H1 (cell line): Measurements from ENCODE around the gene PCDHB10. TPM values are rescaled to one million over a fixed set of nuclear protein-coding genes. Genes with fewer than 3 reads are reported as not detected.

ENCODE experiments used
- CTCF ChIA-PET: fragments of 300-600 bp; sonication (Branson Sonifier 250); formaldehyde crosslinking; loops from one replicate; lab custom pipeline; 2021; ENCODE audit not compliant: partially characterized antibody; lab: Charles Lee
- POLR2A ChIA-PET: fragments of 300-600 bp; sonication (Branson Sonifier 250); formaldehyde crosslinking; loops from one replicate; lab custom pipeline; 2021; ENCODE audit warnings: inconsistent platforms; ENCODE audit not compliant: partially characterized antibody; lab: Charles Lee
- DNase-seq, 2 experiments: peaks; one replicate each; pipeline versions ENCODE4 v3.0.0 to v3.0.0-alpha.2; 2010 to 2022; ENCODE audit warnings: low spot score in 2 of 2, low read depth in 1 of 2, mixed read lengths in 1 of 2
- FAIRE-seq: peaks from 2 replicates; lab custom pipeline; 2011; peaks lifted over from hg19 to GRCh38; lab: Jason Lieb, UNC
- H2AFZ ChIP-seq: 2 replicates; pipeline ENCODE4 v1.8.1; 2012; ENCODE audit warnings: low read length, inconsistent platforms
- H2AK5ac ChIP-seq: 2 replicates; pipeline ENCODE4 v1.6.1; 2013; ENCODE audit warnings: low read depth, low read length
- H2BK120ac ChIP-seq: replicated peaks from 2 replicates; pipeline ENCODE3; 2013; ENCODE audit warnings: low read depth, low read length, inconsistent platforms
- H2BK12ac ChIP-seq: 2 replicates; pipeline ENCODE4 v1.6.1; 2013; ENCODE audit warnings: low read depth, low read length
- H2BK15ac ChIP-seq: 2 replicates; pipeline ENCODE4 v1.6.1; 2013; ENCODE audit warnings: low read length
- H2BK20ac ChIP-seq: 2 replicates; pipeline ENCODE4 v1.6.1; 2013; ENCODE audit warnings: low read length
- H2BK5ac ChIP-seq: 2 replicates; pipeline ENCODE4 v1.6.1; 2013; ENCODE audit warnings: low read depth, low read length
- H3K14ac ChIP-seq: 2 replicates; pipeline ENCODE4 v1.6.1; 2013; ENCODE audit warnings: inconsistent platforms; ENCODE audit not compliant: insufficient read length
- H3K18ac ChIP-seq: 2 replicates; pipeline ENCODE4 v1.6.1; 2013; ENCODE audit warnings: low read length; ENCODE audit errors: extremely low read depth
- H3K23ac ChIP-seq: 2 replicates; pipeline ENCODE4 v1.6.1; 2013; ENCODE audit warnings: inconsistent platforms; ENCODE audit not compliant: insufficient read length
- H3K23me2 ChIP-seq: 2 replicates; pipeline ENCODE4 v1.6.1; 2013; ENCODE audit warnings: low read depth, low read length
- H3K27ac ChIP-seq: 2 replicates; pipeline ENCODE4 v1.6.1; 2011; ENCODE audit warnings: low read depth, low read length, inconsistent platforms
- H3K27me3 ChIP-seq, 4 experiments: replicated peaks in 1 of 4; 1 replicate in 1 of 4; 2 replicates in 3 of 4; pipeline versions ENCODE4 v1.6.1 to v1.8.1; 2011 to 2013; ENCODE audit warnings: low read length in 3 of 4, mild to moderate bottlenecking in 3 of 4, inconsistent platforms in 2 of 4, mixed read lengths in 2 of 4, moderate library complexity in 1 of 4; ENCODE audit not compliant: control insufficient read depth in 3 of 4, insufficient read depth in 3 of 4; ENCODE audit errors: extremely low read depth in 1 of 4
- H3K36me3 ChIP-seq, 4 experiments: 2 replicates each; pipeline versions ENCODE4 v1.6.1 to v1.8.1; 2011 to 2013; ENCODE audit warnings: mild to moderate bottlenecking in 4 of 4, low read length in 3 of 4, moderate library complexity in 2 of 4, control low read depth in 1 of 4, inconsistent platforms in 1 of 4; ENCODE audit not compliant: insufficient read depth in 4 of 4, control insufficient read depth in 2 of 4
- H3K4ac ChIP-seq: replicated peaks from 2 replicates; pipeline ENCODE3; 2013; ENCODE audit warnings: low read length, low read depth, mixed read lengths, inconsistent platforms; ENCODE audit not compliant: insufficient read length
- H3K4me1 ChIP-seq, 4 experiments: replicated peaks in 1 of 4; 1 replicate in 1 of 4; 2 replicates in 3 of 4; pipeline versions ENCODE4 v1.6.1 to v1.8.1; 2011 to 2013; ENCODE audit warnings: low read length in 3 of 4, inconsistent platforms in 2 of 4, mixed read lengths in 1 of 4; ENCODE audit not compliant: insufficient read depth in 4 of 4, control insufficient read depth in 3 of 4
- H3K4me2 ChIP-seq, 2 experiments: 2 replicates each; pipeline versions ENCODE4 v1.6.1 to v1.8.1; 2011 to 2013; ENCODE audit warnings: low read depth in 2 of 2, low read length in 2 of 2, control low read depth in 1 of 2, inconsistent platforms in 1 of 2, mild to moderate bottlenecking in 1 of 2; ENCODE audit not compliant: insufficient read depth in 1 of 2
- H3K4me3 ChIP-seq, 4 experiments: fragments of 200-600, 300-600 bp in 1 of 4; sonication (generic), shearing (Covaris generic), sonication (Bioruptor Twin) in 1 of 4; 2 replicates each; pipeline versions ENCODE4 v1.5.1 to v1.8.1; 2011 to 2016; ENCODE audit warnings: low read length in 4 of 4, low read depth in 3 of 4, control low read depth in 2 of 4, inconsistent platforms in 2 of 4, mild to moderate bottlenecking in 2 of 4, mixed read lengths in 1 of 4, moderate library complexity in 1 of 4; ENCODE audit not compliant: insufficient read depth in 2 of 4; ENCODE audit errors: extremely low read depth in 1 of 4
- H3K56ac ChIP-seq: replicated peaks from 2 replicates; pipeline ENCODE3; 2013; ENCODE audit warnings: low read depth, mild to moderate bottlenecking, mixed read lengths, low read length, inconsistent platforms; ENCODE audit not compliant: insufficient read length
- H3K79me1 ChIP-seq: 2 replicates; pipeline ENCODE4 v1.6.1; 2013; ENCODE audit warnings: low read depth, low read length, control low read depth
- H3K79me2 ChIP-seq, 2 experiments: 2 replicates each; pipeline versions ENCODE4 v1.6.1 to v1.8.1; 2012 to 2013; ENCODE audit warnings: low read length in 2 of 2, mild to moderate bottlenecking in 2 of 2, inconsistent platforms in 1 of 2; ENCODE audit not compliant: insufficient read depth in 2 of 2, control insufficient read depth in 1 of 2
- H3K9ac ChIP-seq, 4 experiments: replicated peaks in 1 of 4; 1 replicate in 1 of 4; 2 replicates in 3 of 4; pipeline versions ENCODE4 v1.6.1 to v1.8.1; 2011 to 2013; ENCODE audit warnings: low read depth in 3 of 4, low read length in 3 of 4, control low read depth in 2 of 4, mild to moderate bottlenecking in 2 of 4, moderate library complexity in 2 of 4, inconsistent platforms in 1 of 4; ENCODE audit errors: extremely low read depth in 1 of 4
- H3K9me3 ChIP-seq, 2 experiments: 2 replicates each; pipeline versions ENCODE4 v1.6.1 to v1.8.1; 2012 to 2013; ENCODE audit warnings: mild to moderate bottlenecking in 2 of 2, moderate library complexity in 2 of 2, control low read depth in 1 of 2, inconsistent platforms in 1 of 2, low read depth in 1 of 2, low read length in 1 of 2, mixed read lengths in 1 of 2; ENCODE audit not compliant: insufficient read depth in 2 of 2
- H4K20me1 ChIP-seq, 2 experiments: replicated peaks in 1 of 2; 2 replicates each; pipeline versions ENCODE3 to v1.8.1; 2011 to 2013; ENCODE audit warnings: inconsistent platforms in 2 of 2, low read length in 2 of 2, mild to moderate bottlenecking in 1 of 2; ENCODE audit not compliant: insufficient read depth in 2 of 2, control insufficient read depth in 1 of 2
- H4K5ac ChIP-seq: 2 replicates; pipeline ENCODE4 v1.6.1; 2013; ENCODE audit warnings: low read length, low read depth, mixed read lengths, inconsistent platforms; ENCODE audit not compliant: insufficient read length
- H4K8ac ChIP-seq: 2 replicates; pipeline ENCODE4 v1.8.0; 2013; ENCODE audit warnings: mild to moderate bottlenecking, moderate library complexity, low read length, inconsistent platforms; ENCODE audit not compliant: insufficient read depth; ENCODE audit errors: extremely low read depth
- H4K91ac ChIP-seq: replicated peaks from 2 replicates; pipeline ENCODE3; 2013; ENCODE audit warnings: low read length, mixed read lengths, inconsistent platforms; ENCODE audit not compliant: insufficient read length
- RAD21 ChIP-seq, 2 experiments: IDR thresholded peaks in 1 of 2; conservative IDR thresholded peaks in 1 of 2; 2 replicates each; pipeline ENCODE4 v1.6.1; 2011; ENCODE audit warnings: low read depth in 2 of 2, low read length in 2 of 2, improper control_type of control experiment in 1 of 2, inconsistent platforms in 1 of 2, mild to moderate bottlenecking in 1 of 2, moderate library complexity in 1 of 2
- RBBP5 ChIP-seq: IDR thresholded peaks from 2 replicates; pipeline ENCODE4 v1.7.1; 2012; ENCODE audit warnings: low read depth, mild to moderate bottlenecking, inconsistent platforms, low read length, moderate library complexity, borderline replicate concordance
- YY1 ChIP-seq: IDR thresholded peaks from 2 replicates; pipeline ENCODE4 v1.6.1; 2011; ENCODE audit warnings: low read depth, mild to moderate bottlenecking, low read length
- WGBS, 2 experiments: shearing (Covaris generic) in 1 of 2; methylation state at CpG; one replicate each; pipeline versions ENCODE4 v1.1.6 to v1.1.7; 2013 to 2015; ENCODE audit warnings: low lambda C conversion rate in 2 of 2, mixed read lengths in 2 of 2, inconsistent platforms in 1 of 2, low coverage in 1 of 2, missing lambda C conversion rate in 1 of 2; ENCODE audit not compliant: insufficient replicate concordance in 2 of 2, insufficient coverage in 1 of 2, insufficient read length in 1 of 2; ENCODE audit errors: extremely low coverage in 1 of 2, missing lambda C conversion rate in 1 of 2; 5-methylcytosine and 5-hydroxymethylcytosine counted together
- polyA plus RNA-seq, 7 experiments: library from polyadenylated mRNA; depleted of rRNA in 3 of 7; stranded (reverse) in 5 of 7; unstranded in 2 of 7; fragments of >200 nt in 5 of 7; fragments of 200-250 nt in 2 of 7; gene quantifications; 1 replicate in 5 of 7; 2 replicates in 1 of 7; 4 replicates in 1 of 7; pipeline versions ENCODE4 v1.2.1 to v1.2.3, GENCODE V29; 2011 to 2013; ENCODE audit warnings: missing spikeins in 2 of 7, mixed read lengths in 2 of 7
- total RNA-seq: library from RNA; stranded (reverse); fragmentation: NEBNext Ultra II Directional; extraction: Animal tissue kit (Norgen Biotek cat#: 25700); gene quantifications from 2 replicates; pipeline ENCODE4 v1.2.1, GENCODE V29; 2021
- TF ChIP-seq, protein P1 (sequence below), 3 experiments: IDR thresholded peaks; 1 replicate in 2 of 3; 2 replicates in 1 of 3; pipeline versions ENCODE4 v1.5.1 to v1.6.1; 2011; ENCODE audit warnings: low read length in 3 of 3, mild to moderate bottlenecking in 3 of 3, inconsistent platforms in 2 of 3, low read depth in 1 of 3, moderate library complexity in 1 of 3; ENCODE audit not compliant: insufficient read depth in 1 of 3; ENCODE audit errors: control extremely low read depth in 1 of 3

PCDHB10 gene
- total and polyA plus RNA-seq, 2 of the 8 experiments (the other 6 are each of a cell fraction or from before 2014, with no cell fraction given), result 1.3 to 1.8 TPM

DNA sequence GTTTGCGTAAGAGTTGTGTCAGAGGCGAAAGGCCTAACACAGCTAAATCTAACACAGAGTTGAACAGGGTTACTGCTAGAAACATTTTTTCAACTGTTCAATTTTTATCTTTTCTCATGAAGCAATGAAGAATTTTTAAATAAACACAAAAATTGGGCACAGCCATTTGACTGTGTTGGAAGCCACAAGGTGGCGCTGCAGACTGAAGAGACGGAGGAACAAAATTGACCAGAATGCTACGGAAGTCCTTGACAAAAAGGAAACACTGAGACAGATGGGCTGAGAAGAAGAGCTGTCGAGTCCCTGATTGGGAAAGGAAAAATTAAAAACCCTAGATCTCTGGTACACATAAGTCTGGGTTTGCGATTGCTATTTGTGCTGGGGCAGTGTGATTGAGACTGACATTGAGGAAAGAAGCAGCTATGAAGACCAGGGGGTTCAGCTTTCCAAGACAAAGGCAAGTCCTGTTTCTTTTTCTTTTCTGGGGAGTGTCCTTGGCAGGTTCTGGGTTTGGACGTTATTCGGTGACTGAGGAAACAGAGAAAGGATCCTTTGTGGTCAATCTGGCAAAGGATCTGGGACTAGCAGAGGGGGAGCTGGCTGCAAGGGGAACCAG is 5.1 kb upstream of the PCDHB10 start, which contains the start of gene PCDHB9:
Gene PCDHB9, plus strand, starts transcription at position 265 of the 616 bp plus-strand sequence. Its CDS starts 158 bp downstream, at position 423.
- H3K18ac ChIP-seq, result no peak within 1 kb of the TSS
- peaks cover 0 to 3% of the 10 kb centered on the region in 2 experiments; a peak in 1 of 4 replicates for H3K9me3 ChIP-seq
- no peak within 1 kb of the TSS for H4K5ac ChIP-seq
- TF ChIP-seq RAD21 (IDR thresholded peaks at IDR 0.05 in 1 of 2, conservative IDR thresholded peaks at IDR 0.05 in 1 of 2; ENCODE audit: low read depth in 2 of 2, low read length in 2 of 2) (peak; percentile 52 to 61), RBBP5 (no peak), YY1 (peak; percentile 43; the same call in 1 of the 2 replicates)
- TF ChIP-seq, protein P1, sequence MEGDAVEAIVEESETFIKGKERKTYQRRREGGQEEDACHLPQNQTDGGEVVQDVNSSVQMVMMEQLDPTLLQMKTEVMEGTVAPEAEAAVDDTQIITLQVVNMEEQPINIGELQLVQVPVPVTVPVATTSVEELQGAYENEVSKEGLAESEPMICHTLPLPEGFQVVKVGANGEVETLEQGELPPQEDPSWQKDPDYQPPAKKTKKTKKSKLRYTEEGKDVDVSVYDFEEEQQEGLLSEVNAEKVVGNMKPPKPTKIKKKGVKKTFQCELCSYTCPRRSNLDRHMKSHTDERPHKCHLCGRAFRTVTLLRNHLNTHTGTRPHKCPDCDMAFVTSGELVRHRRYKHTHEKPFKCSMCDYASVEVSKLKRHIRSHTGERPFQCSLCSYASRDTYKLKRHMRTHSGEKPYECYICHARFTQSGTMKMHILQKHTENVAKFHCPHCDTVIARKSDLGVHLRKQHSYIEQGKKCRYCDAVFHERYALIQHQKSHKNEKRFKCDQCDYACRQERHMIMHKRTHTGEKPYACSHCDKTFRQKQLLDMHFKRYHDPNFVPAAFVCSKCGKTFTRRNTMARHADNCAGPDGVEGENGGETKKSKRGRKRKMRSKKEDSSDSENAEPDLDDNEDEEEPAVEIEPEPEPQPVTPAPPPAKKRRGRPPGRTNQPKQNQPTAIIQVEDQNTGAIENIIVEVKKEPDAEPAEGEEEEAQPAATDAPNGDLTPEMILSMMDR (IDR thresholded peaks at IDR 0.05; ENCODE audit: control extremely low read depth in 1 of 3, insufficient read depth in 1 of 3, low read depth in 1 of 3, low read length in 3 of 3), result peak; percentile 53 to 83 (median 81)
- H3K27ac ChIP-seq, result no peak within 1 kb of the TSS
- no peak within 1 kb of the TSS for H2AK5ac ChIP-seq
- DNase-seq, result peak in 1 of 2 experiments; percentile 80
- no peak within 1 kb of the TSS for H2BK15ac ChIP-seq
- H3K4me1 ChIP-seq, result 0 out of 7 replicates have a peak, but pooled peaks cover 0 to 2% (median 0%) of the 10 kb centered on the region in 4 experiments
- peak; percentile 90 for FAIRE-seq
- WGBS, 2 experiments, result 37% methylated on average over 7 of the region's 9 CpGs; no CpG with 5 or more reads in 1 of the 2 experiments
- peak within 1 kb of the TSS in 1 of 2 experiments; percentile 30; a peak in 2 of 4 replicates for H3K4me2 ChIP-seq
- H2AFZ ChIP-seq, result peak within 1 kb of the TSS; percentile 98
- POLR2A ChIA-PET, result interaction anchor here (0.7 kb wide), 1 partner anchor 8 kb away, joined by 3 read pairs; no protein-coding TSS in a partner anchor
- H3K23me2 ChIP-seq, result no peaks in the 10 kb centered on the region
- no peak within 1 kb of the TSS for H2BK20ac ChIP-seq
- no peaks in the 10 kb centered on the region for H3K79me2 ChIP-seq
- CTCF ChIA-PET, result interaction anchor here (0.6 to 3.8 kb wide), 63 partner anchors 8 to 380 kb away, joined by 3 to 39 read pairs (median 4); partner anchors contain the start of genes PCDHB11, PCDHB12, PCDHB14 and PCDHB15
- H3K23ac ChIP-seq, result no peak within 1 kb of the TSS
- no peaks in the 10 kb centered on the region for H3K79me1 ChIP-seq
- no peak within 1 kb of the TSS for H2BK12ac ChIP-seq
- H3K14ac ChIP-seq, result no peak within 1 kb of the TSS
- H3K9ac ChIP-seq, result peak within 1 kb of the TSS in 1 of 4 experiments; percentile 45; a peak in 1 of 7 replicates
- no peak within 1 kb of the TSS for H3K4ac ChIP-seq
- H4K20me1 ChIP-seq, result no peaks in the 10 kb centered on the region
- no peak within 1 kb of the TSS for H3K56ac ChIP-seq
- no peaks in the 10 kb centered on the region for H3K36me3 ChIP-seq
- H3K4me3 ChIP-seq, result peak within 1 kb of the TSS in 2 of 4 experiments; percentile 11 to 27; a peak in 1 of 8 replicates
- no peak within 1 kb of the TSS for H2BK5ac ChIP-seq
- no peak within 1 kb of the TSS for H2BK120ac ChIP-seq
- H4K91ac ChIP-seq, result no peak within 1 kb of the TSS
- no peak within 1 kb of the TSS for H4K8ac ChIP-seq
- H3K27me3 ChIP-seq, result no peaks in the 10 kb centered on the region
